Hypothalamus (tissue), 51 donors: ENCODE results near the gene NAA80.
A peak's percentile ranks its signal among the peaks of the same experiment; 100 is the strongest.

Experiments used
- DNase-seq, 51 donors: peaks; one replicate each; lab custom pipeline; 2025; lab: John Stamatoyannopoulos, UW

The NAA80 gene

GRCh38 chr3:50298836-50299637, at the start of gene NAA80, which contains the start of gene HYAL3:
NAA80 (minus strand) TSS chr3:50299405; CDS start chr3:50297463, 1,942 bp downstream.
HYAL3 (minus strand) TSS chr3:50299405; CDS start chr3:50295602, 3,803 bp downstream.
- peak; percentile 72 to 100 (median 99) for DNase-seq

DNA sequence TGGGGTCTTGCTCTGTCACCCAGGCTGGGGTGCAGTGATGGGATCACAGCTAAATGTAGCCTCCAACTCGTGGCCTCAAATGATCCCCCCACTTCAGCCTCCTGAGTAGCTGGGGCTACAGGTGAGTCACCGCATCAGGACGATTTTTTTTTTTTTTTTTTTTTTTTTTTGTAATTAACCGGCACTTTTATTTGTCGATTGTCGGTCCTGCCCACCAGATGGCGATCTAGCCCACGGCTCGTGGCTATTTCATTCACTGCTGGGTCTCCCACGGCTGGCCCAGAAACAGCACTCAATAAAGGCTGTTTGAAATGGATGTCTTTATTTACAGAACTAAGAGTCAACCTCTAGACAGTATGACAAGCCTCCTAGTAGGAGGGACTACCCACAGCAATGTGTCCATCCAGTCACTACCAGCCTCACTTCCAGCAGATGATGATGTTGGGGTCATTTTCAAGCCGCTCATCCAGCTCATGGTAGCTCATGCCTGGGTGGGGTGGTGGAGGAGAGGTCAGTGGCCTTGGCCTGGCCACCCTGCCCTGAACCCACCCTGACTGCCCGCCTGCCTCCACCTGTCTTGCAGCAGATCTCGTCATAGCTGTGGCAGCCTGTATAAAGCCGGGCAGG, 48.1 kb upstream of the NAA80 start:
- DNase-seq = peak in 34 of 51 donors; percentile 7 to 83 (median 44)

GRCh38 chr3:50345586-50346234, 46.5 kb upstream of the NAA80 start, which contains the start of gene ZMYND10:
ZMYND10 (minus strand) TSS chr3:50345732; CDS start chr3:50345579, 153 bp downstream.
- peak in 30 of 51 donors; percentile 6 to 57 (median 31) for DNase-seq

DNA sequence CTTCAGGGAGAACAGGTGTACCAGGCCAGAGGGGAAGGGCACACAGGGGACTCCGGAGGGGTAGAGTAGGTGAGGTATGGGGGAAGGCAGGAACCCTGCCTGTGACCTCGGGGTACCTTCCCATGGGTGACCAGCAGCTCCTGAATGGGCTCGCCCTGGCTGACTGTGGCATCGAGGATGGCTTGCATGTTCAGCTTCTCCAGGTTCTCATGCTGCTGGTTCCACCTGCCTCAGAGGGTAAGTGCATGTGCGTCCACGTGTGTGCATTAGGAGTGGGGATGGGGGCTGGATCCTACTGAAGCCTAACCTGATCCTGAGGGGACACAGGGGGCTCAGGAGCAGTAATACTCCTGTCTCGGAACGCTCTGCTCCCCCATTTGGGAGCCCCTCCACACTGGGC, 45.8 kb upstream of the NAA80 start:
- no peak for DNase-seq

DNA sequence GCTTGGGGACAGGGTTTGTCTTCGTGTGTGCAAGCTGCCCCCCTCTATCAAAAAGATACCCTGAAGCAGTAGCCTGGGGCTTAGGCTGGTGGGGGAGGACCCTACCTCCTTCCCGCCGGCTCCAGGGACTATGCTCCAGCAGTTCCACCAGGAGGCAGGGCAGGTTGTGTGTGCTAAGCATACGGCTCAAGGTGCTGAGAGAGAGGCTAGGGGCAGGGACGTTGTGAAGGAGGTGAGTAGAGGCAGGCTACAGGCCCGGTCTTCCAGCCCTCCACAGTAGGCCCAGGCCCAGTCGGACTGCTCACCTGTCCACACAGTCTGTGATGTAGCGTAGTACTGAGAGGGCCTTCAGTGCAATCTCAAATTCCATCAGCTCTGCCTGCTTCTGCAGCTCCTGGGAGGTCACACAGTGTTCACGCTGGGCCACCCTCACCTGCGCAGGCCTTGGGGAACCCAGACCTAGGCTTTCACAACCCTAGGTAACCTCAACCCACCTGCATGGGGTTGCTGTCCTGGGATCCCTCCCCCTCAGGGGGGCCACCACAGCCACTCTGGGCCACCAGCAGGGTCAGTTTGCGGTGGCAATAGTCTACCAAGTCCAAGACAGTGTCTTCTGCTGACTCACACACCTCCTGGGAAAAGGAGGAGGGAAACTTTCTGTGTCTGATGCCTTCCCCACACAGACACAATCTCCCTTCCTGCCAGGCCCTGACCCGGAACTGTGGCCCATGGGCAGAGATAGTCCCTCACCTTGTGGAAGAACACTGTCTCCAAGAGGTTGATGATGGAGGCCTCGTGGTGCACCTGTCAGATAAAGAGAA, 43.8 kb upstream of the NAA80 start:
- DNase-seq = no peak

GRCh38 chr3:50341996-50342650, 42.9 kb upstream of the NAA80 start:
- no peak for DNase-seq

DNA sequence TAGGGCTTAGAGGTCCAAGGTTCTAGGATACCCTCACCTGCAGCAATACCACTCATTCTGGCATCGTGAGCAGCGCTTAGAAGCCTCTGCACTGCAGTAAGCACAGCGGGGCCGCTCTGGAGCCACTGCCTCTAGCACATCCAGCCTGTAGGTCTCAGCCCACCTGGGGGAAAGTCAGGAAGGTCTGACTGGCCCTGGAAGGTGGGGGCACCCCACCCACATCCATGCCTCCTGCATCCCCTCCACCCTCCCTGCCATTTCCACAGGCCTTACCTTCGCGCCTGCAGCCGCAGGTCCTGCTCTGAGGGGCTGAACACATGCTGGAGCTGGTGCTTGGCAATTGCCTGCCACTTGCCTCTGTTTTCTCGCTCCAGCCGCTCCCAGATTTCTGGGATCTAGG, 42.3 kb upstream of the NAA80 start:
- DNase-seq = no peak

DNA sequence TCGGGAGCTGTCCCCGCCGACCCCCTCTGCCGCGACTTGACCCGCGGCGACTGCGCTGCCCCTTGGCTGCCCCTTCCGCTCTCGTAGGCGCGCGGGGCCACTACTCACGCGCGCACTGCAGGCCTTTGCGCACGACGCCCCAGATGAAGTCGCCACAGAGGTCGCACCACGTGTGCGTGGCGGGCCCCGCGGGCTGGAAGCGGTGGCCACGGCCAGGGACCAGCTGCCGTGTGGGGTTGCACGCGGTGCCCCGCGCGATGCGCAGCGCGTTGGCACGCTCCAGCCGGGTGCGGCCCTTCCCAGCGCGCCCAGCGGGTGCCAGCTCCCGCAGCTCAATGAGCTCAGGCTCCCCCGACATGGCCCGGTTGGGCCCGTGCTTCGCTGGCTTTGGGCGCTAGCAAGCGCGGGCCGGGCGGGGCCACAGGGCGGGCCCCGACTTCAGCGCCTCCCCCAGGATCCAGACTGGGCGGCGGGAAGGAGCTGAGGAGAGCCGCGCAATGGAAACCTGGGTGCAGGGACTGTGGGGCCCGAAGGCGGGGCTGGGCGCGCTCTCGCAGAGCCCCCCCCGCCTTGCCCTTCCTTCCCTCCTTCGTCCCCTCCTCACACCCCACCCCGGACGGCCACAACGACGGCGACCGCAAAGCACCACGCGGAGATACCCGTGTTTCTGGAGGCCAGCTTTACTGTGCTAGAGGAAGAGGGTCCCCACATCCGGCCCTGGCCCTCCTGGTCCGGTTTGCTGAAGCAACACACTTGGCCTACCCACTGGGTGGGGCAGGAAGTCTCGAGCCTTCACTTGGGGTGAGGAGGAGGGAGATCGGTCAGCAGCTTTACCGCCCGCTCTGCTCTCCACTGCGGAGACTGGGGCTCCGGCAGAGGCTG, 41.5 kb upstream of the NAA80 start, which contains the start of gene RASSF1:
Gene RASSF1 (minus strand): TSS at position 389 of the 882 bp plus-strand sequence. CDS start 31 bp downstream, at position 358.
- DNase-seq = peak in 4 of 51 donors; percentile 19 to 31 (median 26)

- no peak for DNase-seq
Observed at GRCh38 chr3:50340147-50340447, 40.9 kb upstream of the NAA80 start.

DNA sequence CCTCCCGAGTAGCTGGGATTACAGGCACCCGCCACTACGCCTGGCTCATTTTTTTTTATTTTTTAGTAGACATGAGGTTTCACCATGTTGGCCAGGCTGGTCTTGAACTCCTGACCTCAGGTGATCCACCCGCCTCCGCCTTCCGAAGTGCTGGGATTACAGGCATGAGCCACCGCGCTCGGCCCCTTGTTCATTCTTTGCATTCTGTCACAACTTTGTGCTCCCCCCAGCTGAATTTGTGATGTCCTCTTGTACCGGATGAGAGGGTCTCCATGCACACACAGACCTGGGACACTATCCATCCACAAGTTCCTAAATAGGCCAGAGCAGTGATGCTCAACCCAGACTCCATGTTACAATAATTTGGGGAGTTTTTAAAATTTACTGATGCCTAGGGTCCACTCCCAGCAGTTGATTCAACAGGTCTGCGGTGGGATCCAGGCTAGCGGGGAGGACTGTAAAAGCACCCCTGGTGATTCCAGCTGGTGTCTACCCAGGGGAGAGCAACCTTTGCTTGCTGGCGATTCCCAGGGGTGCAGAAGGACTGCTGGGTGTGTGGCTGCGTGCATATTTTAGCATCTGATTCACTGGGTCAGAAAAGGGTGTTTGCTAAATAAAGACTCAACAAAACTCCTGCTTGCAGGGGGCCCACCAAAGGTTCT, 40.4 kb upstream of the NAA80 start:
- DNase-seq = no peak

- DNase-seq = no peak
Observed at GRCh38 chr3:50338965-50339364, 39.8 kb upstream of the NAA80 start.

DNA sequence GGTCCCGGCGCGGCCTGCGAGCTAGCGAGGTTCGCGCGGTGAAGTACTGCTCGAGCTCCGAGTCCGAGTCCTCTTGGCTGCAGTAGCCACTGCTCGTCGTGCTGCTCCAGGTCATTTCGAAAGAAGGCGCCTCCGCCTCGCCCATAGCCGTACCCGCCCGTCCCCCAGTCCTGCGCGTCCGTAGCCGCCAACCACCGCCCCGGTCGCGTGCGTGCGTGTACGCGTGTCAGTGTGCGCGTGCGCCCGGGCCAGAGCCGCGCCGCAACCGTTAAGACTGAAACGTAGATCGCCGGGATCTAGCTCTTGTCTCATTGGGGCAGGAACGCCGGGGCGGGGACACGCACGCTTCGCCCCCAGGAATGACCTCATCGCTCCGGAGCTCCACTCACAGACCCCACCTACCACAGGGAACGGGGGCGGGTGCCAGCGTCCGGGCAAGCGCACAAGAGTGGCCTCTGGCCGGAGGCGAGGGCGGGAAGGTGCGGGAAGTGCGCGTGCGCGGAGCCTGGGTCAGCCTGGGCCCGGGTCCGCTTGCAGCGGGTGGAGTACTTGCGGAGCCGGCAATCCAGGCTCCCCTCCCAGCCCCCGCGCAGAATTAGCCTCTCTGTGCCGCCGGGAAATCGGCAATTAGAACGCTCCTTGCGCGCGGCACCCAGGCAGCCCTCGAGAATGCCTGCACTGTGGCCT, 38.1 kb upstream of the NAA80 start:
- peak; percentile 73 to 99 (median 96) for DNase-seq

- DNase-seq = peak in 1 of 51 donors; percentile 52
Observed at GRCh38 chr3:50336452-50337174, 37.4 kb upstream of the NAA80 start.

- no peak for DNase-seq
Observed at GRCh38 chr3:50334339-50335075, 35.3 kb upstream of the NAA80 start.

- DNase-seq = no peak
Observed at GRCh38 chr3:50333744-50334328, 34.6 kb upstream of the NAA80 start.

DNA sequence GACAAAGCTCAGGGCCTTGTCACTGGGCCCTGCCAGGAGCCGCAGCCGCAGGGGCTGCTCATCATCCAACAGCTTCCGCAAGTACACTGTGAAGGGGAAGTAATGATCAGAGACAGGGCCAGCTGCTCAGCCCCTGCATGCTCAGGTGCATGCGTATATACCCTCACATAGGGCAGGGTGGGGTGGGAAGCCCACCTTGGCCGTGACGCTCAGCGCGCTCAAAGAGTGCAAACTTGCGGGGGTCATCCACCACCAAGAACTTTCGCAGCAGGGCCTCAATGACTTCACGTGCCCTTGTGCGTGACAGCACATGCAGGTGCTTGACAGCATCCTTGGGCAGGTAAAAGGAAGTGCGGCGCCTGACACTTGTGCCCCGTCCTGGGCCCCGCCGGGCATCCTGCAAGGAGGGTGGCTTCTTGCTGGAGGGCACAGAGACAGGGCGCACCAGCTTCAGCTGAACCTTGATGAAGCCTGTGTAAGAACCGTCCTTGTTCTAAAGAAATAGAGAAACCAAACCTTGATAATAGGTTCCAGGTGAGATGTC, 32.2 kb upstream of the NAA80 start:
- no peak for DNase-seq
